IPS-11a (cell line): Measurements from ENCODE around the gene CCNK.
A peak's percentile ranks its signal among the peaks of the same experiment; 100 is the strongest.

Experiments used
- H3K4me3 ChIP-seq: one replicate; pipeline ENCODE4 v1.5.1; 2013; ENCODE audit warnings: low read depth, low read length, control low read depth

Gene CCNK

DNA sequence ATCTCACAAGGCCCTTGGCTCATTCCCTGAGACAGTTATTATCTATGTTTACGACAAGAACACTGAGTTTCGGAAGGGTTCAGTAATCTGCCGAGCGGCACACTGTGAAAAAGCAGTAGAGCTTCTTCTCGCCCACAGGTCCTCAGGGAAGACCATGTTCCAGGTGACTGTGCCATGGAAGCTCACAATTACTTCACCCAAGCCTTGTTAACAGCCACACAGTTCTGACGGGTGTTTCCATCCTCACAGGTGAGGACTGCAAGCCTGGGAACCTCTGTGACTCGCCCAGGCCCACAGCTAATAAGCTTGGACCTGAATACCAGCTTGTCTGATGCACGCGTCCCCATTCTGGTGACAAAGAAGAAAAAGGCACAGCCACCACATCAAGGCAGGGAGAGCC lies 15.9 kb upstream of the CCNK start:
- H3K4me3 ChIP-seq: no peak overlapping the region

DNA sequence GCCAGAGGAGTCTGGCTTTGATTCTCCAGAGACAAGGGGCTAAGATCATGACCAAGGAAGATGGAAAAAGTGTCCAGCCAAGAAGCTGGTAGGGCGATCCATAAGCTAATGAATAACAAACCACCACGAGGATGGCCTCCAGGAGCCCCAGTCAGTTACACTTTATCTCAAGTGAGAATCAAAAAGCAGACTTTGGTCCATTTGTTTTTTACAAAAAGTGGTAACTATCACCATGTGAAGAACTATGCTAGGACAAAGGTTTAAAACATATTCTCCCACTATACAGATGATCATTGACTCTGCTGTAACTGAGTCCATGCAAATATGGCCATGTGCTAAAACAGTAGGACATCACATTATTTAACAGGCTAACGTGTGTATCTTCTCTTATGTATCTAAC lies 14.5 kb upstream of the CCNK start:
- H3K4me3 ChIP-seq: no peak overlapping the region

DNA sequence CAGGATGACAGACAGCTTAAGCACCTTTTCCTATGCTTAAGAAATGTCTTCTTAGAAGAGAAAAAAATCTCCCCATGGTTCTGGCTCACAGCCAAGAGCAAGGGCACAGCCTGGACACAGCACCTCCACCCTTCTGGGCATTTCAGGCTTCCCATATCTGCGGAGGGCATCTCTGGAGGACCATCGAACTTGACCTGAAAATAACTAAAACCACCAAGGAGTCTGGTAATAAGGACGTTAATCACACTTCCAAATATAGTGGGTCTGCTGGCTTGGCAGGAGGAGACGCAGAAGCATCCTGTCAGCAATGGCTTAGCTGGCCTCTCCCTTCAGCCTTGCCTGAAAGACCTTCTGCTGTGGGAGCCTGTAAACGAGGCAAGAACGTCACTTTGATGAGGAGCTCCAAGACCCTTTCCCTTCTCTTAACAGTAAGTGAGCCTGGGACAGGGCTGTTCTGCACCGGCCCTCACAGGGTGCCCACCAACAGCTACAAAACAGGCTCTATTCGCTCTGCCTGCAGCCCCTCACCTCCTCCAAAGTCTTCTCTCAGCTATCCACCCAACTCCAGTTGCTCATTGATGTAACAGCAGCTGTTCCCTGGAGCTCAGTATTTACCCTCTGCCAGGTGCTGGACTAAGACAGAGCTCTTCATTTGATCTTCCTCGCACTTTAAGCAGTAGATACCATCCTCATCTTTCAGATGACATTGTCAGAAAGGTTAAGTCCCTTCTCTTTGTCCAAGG lies 13.7 kb upstream of the CCNK start:
- H3K4me3 ChIP-seq: no peak overlapping the region

DNA sequence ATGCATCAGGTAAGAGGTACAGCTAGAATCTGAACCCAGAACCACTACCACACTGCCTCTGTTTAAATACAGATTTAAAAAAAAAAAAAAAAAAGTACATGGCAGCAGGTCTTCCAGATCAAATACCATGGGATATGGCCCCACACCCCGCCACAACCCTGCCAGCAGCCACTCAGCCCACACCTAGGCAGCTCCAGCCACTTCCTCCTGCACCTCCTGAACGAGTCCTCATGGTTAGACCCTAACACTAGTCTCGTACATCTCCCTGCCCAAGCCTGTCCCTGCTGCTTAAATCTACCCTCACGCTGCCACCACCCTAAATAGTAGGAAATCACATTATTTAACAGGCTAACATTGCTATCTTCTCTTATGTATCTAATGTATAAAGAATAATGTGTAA lies 13.1 kb upstream of the CCNK start:
- no peak overlapping the region for H3K4me3 ChIP-seq

DNA sequence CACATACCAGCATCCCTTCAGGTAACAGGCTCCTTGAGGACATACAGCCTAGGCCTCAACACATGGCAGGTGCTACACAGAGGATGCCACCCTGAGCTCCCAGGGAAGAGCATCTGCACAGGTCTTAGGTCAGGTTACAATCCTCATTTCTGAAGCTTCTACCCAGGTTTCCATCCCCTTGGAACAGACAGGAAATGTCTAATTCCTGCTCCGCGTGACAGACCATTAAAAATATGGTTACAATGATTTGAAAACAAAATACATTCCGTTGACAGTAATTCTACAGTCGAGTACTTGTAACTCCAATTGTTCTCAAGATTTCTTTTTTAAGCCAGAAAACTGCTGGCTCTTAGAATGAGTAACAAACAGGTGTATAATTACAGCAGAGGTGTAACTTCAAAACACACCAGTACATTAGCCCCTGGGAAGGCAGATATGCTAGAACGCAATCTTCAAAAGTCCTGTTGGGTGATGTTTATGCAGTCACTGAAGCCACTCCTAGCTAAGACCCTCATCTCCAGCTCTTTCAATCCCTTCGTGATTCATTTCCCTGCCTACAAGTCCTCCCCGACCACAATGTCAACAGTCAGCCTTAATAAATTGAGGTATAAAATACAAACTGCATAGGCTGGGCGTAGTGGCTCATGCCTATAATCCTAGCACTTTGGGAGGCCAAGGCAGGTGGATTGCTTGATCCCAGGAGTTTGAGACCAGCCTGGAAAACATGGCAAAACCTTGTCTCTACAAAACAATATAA lies 12.2 kb upstream of the CCNK start:
- H3K4me3 ChIP-seq: no peak overlapping the region

DNA sequence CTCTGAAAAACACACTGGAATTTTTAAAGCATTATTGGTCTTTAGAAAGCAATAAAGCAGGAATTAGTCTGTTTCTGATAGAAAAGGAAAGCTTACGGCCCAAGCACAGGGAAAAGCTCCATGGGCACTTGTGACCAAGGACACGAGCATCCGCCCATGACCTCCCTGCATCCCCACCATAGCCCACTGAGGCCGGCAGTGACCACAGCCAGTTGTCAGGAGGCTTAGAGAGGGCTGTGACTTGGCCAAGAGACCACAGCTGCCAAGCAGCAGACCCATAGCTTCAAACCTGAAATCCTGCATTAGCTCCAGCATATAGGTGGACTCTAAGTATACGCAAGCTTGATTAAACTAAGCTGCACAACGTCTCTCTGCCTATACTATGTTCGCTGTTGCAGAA lies 9.5 kb upstream of the CCNK start:
- no peak overlapping the region for H3K4me3 ChIP-seq

DNA sequence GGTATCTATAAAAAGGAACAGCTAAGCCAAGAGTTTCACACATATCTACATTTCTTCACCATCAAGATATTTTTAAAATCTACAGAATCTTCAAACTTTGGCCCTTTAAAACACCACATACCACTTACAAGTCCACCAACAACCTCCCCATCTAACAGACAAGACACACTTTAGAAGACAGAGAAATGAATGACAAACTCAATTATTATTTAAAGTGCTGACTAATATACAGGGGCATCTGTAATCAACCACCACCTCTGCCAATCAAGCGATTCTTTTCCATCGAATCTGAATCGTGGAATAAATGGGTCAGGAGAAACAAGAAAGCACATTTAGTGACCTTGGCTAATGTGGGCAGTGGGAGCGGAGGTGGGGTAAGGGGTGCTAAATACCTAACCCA lies 8.3 kb upstream of the CCNK start:
- H3K4me3 ChIP-seq: no peak overlapping the region

DNA sequence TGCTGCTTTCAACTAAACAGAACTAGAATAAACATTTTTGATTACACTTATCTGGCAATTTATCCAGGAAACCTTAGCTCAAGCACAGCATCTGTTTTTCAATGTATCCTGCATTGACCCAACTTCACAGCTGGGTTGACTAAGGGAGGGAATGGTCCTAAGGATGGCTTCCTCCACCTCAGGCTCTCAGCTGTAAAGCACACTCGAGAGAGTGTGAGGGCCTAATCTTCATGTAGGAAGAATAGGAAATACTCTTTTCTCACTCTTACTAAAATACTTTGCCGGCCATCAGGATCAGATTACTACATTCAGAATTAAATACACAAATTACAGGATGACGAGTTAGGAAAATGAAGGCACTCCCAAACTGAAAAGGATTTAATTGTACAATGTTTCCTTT lies 7.8 kb upstream of the CCNK start:
- no peak overlapping the region for H3K4me3 ChIP-seq

DNA sequence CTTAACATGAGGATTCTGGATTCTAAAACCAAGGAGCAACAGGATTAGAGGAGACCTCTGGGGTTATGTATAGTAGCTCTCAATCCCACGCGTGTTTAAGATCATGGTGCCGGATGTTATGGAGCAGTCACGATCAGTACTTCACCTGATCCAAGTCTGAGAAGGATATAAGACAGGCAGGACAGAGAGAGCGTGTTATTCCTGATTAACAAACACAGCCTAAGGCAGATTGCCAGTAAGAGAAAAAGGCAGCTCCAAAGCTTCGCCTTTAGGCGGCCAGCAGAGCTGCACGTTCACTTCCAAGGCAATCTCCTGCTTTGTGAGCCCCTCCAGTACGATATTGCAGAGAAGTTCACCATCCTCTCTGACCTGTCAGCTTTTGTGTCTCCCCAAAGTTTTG lies 6.0 kb upstream of the CCNK start:
- H3K4me3 ChIP-seq: no peak overlapping the region

DNA sequence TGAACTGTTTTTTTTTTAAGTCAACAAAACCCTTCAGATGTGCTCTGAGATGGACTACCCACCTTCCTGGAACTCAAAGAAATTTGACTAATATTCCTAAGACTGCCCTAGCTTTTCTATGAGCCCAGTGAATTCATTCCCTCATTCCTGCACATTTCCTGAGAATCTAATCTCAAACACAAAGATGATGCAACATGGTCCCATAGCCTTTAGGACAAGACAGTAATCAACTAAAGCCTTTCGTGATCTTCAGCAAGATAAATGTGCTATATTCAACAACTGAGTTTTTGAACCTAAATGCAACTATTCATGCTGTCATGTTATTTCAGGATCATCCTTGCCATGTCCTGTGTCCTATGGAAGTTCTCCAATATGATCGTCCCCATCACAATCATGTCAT lies 5.5 kb upstream of the CCNK start:
- no peak overlapping the region for H3K4me3 ChIP-seq

DNA sequence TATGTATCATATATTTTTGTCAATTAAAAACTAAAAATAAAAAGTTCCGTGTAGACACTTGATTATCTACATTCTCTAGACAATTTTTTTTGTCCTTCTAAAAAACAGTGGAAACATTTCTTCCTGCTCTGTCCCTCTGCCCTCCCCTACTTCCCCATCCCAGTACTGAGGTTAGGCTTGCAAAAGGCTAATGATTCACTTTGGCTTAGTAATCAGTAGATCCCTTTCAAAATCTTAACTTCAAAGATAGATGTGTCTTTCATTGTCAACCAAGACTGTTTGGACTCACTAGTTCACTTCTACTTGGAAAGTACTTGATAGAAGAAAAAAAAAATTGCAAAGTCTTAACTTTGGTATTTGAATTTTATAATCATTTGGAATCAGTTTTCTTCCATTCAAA lies 4.3 kb upstream of the CCNK start:
- no peak overlapping the region for H3K4me3 ChIP-seq

DNA sequence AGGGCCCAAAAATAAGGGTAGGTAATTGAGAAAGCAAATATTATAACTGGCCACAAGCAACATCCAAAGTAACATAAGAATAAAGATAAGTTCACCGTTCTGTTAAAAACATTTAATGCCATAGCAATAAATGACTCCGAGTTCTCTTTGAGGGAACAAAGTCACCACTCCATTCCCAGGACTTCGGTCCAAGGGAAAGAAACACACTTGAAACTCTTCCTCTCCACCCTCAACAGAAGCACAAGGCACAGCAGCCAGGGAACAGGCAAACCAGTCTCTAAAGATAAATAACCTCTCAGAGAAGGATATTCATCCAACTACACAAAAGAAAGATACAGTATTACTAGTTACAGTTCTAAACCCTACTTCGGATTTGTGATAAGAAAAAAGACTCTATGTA lies 3.1 kb upstream of the CCNK start:
- no peak overlapping the region for H3K4me3 ChIP-seq

DNA sequence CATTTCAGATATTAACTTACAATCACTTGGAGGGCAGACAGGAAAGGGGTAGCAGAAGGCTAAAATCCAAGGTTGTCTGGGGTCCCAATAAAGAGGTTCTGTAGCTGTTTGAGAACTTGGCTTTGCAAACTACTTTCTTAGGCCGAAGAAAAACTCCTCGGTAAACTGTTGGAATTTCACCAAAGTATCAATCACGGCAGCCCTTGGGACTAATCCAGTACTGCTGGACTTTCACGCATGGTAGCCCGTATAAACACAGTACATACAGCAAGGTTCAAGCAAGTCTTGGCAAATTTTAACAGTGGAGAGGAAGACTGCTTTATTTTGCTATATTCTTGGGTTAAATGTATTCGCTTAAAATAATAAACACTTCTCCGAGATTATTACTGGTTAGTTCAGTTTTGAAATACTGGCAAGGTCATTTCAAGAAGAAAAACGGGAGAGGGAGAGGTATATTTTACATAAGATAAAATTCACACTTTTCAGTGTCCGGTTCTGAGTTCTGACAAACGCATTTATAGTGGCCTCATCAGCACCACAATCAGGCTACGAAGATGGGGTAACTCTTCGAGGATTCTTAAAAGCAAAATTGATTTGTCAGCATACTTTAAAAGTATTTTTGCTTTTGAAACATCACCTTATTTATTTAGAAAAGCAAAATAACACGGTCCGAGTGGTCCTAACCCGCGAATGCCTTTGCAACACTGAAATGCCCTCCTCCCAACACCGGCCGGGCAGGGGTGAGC lies 1.9 kb upstream of the CCNK start:
- peak overlapping the region; percentile 81 for H3K4me3 ChIP-seq

DNA sequence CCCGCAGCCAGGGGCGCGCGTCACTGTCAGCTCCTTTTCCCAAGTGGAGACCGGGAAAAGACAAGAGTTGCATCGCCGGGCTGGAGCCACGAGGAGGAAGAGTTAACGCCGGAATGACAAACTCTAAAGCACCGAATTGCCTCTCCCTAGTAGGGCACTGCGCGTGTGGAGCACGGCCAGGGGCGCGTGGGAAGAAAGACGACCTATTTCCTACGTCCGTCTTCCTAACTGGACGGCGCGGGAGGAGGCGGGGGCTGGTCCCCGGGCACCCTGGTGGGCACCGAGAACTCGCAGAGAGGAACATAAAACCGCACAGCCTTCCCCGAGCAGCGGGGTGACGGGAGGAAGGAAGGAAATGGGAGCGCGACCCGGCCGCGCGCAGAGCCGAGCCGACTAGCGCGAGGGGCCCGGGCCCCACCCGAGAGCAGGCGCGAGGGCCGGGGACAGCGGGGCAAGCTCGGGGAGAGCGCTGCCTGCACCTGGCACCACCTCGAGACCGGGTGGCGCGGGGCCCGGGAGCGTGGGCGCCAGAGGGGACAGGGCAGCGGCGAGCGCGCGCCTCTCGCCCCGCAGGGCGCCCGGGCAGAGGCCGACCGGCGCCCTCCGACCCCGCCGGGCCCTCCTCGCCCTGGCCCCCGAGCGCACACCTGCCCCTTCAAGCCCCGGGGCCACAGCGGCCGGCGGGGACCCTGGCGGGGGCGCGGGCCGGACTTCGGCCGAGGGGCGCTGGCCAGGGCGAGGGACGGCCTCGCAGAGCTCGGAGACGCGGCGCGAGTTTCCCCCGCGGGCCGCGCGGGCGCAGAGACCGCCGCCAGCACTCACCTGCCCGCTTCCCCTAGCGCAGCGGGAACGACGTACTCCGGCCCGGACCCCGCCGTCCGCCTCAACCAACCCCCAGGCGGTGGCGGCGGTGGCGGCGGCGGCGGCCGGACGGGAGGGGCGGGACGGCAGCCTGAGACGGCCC lies 1.0 kb upstream of the CCNK start, which contains the start of gene SETD3:
Gene SETD3, minus strand, starts transcription at position 954 of the 964 bp plus-strand sequence. CDS start 15,054 bp downstream, outside the sequence.
- H3K4me3 ChIP-seq: peak within 1 kb of the TSS; percentile 96

DNA sequence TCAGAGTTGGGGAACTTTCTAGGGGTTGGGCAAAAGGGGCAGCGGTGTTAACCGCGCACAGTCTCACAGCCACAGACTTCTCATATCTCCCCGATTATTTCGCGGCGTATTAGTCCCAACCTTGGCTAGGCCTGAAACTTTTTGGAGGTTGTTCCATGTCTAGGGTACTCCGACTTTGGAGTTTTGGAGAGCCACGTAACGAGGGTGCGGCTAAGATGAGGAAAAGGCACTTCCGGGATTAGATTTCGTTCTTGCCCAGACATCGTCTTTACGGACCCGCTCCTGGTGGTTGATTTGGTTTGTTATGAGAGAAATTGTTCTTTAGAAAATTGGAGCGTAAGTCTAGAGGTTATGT lies 513 bp downstream of the CCNK start:
- peak overlapping the region; percentile 96 for H3K4me3 ChIP-seq

DNA sequence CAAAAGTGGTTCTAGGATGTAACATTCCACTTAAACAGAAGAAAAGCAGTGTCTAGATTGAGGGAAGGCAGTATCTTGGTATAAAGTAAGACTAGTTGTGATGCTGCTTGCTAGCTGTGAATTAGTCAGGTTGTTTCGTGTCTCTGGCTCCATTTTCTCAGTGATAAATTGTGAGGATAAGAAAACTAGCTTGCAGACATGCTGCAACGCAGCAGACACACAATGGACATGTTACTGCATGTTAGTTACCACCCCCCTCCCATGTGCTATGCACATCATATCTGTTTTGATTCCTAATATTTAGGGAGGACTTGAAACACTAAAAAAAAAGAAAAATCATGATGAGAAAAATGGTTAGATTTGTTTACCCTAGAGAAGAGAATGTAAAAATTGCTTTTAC lies 2.9 kb downstream of the CCNK start:
- no peak overlapping the region for H3K4me3 ChIP-seq

DNA sequence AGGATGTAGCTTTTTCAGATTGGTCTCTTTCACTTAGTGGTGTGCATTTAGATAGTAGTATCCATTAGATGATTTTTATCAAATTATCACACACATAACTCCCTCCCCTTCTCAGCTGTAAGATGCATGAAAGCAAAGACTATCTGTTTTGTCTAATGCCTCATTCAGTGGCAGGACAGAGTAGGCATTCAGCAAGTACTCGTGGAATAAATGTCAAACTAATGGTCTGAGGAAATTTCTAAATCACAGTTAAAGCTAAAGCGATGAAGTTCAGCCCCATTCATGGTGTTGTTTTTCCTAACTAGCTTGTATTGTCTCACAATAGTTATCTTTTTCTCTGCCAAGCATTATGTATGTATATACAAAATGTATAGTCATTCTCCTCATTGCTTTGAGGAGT lies 16.1 kb downstream of the CCNK start:
- no peak overlapping the region for H3K4me3 ChIP-seq

DNA sequence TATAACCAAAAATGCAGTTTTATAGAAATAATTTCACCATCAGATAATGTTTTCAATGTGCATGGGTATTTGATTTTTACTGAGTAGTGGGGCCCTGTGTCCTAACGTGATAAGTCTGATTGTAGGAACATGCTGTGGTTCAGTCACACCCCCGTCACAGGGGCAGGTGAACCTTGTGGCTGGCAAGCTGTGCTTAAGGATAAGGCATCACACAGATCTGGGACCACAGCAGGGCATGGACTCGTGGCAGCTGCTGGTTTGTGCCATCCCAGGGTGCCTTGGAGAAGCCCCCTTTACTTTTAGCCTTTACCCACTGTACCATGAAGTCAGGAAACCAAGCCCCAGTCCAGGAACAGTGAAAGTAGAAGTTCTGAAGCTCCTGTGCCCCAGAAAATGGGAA lies 16.7 kb downstream of the CCNK start:
- no peak overlapping the region for H3K4me3 ChIP-seq

DNA sequence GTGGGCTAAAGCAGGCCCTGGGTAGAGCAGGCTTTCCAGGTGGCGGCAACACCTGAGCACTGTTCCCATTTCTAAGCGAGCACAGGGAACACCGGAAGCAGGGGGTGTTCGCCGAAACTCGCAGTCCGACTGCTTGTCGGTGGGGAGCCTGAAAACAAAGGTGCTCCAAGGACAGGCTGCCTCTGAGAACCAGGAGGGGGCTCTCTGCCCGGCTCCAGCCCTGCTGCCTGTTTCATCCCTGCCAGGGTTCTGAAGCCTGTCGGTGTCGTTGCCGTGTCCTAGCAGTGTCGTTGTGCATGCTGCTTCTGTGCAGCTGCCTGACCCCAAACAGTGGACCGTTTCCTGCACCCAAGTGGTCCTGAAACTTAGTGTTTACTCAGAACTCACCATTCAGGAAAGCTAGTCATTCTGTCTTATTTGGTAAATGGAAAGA lies 21.8 kb downstream of the CCNK start:
- no peak overlapping the region for H3K4me3 ChIP-seq

DNA sequence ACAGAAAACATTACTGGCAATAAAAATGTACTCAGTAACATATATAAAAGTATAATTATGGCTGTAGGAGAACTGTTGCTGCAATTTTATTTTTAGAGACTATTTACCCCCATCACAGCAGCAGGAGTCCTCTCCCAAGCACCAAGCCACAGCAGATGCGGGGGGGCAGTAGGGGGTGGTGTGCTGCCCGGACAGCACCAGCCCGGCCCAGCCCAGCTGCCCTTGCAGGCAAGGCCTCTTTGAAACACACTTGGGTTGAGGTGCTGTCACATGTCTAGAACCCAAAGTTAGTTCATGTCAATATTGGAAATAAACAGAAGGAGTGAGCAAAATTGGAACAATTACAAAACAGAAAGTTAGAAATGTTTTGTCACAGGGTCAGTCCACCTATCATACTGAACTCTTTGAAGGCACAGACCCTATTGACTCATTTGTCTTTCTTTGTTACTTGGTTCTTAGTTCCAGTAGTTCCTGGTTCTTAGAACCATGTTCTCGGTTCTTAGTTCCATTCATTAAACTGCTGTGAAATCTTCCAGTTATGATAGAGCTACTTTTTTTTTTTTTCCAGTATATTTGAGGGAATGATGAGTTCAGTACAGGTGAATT lies 22.7 kb downstream of the CCNK start:
- H3K4me3 ChIP-seq: no peak overlapping the region
